K562 (cell line): ENCODE results near the gene VRK2. TPM values are rescaled to one million over a fixed set of nuclear protein-coding genes. Genes with fewer than 3 reads are reported as not detected.

Experiments used
- ATAC-seq: fragments of 200-7000 bp; cut with Tn5 transposase; 3 replicates; pipeline ENCODE4 v1.9.1; 2020; ENCODE audit warnings: moderate library complexity
- BruUV-seq: library from RNA; stranded (reverse); fragments of 400-500 nt; replicated peaks from 2 replicates; lab custom pipeline; 2021; lab: Mats Ljungman, UMichigan
- CTCF ChIA-PET: fragments of 300-600 bp; formaldehyde crosslinking; extraction: SDS; loops from one replicate; lab custom pipeline; 2021; ENCODE audit warnings: low intra/inter-chr PET ratio; lab: Yijun Ruan, JAX
- POLR2A ChIA-PET: fragments of 300-600, 350-650 bp; sonication (Branson Sonifier 250); formaldehyde crosslinking; extraction: SDS; loops from one replicate; lab custom pipeline; 2021; ENCODE audit warnings: antibody characterized with exemption, inconsistent platforms; lab: Yijun Ruan, JAX
- DNase-seq, 4 experiments: peaks; one replicate each; pipeline versions ENCODE4 v3.0.0 to v3.0.0-alpha.2; 2011 to 2018; ENCODE audit warnings: low spot score in 3 of 4, mixed read lengths in 3 of 4; ENCODE audit errors: extremely low read depth in 1 of 4
- FAIRE-seq: peaks from 2 replicates; lab custom pipeline; 2011; peaks lifted over from hg19 to GRCh38; lab: Jason Lieb, UNC
- H2AFZ ChIP-seq: 2 replicates; pipeline ENCODE4 v1.6.0; 2011; ENCODE audit warnings: low read depth, low read length, control low read depth, inconsistent platforms
- H3K27ac ChIP-seq: fragments of 200-600 bp; 3 replicates; pipeline ENCODE4 v1.8.0; 2011; ENCODE audit warnings: low read depth, mild to moderate bottlenecking, control low read depth, inconsistent platforms, low read length, moderate library complexity, mixed read lengths; ENCODE audit errors: extremely low read depth
- H3K27me3 ChIP-seq, 2 experiments: fragments of 300-600 bp in 1 of 2; 2 replicates in 1 of 2; 3 replicates in 1 of 2; pipeline versions ENCODE4 v1.6.0 to v1.8.0; 2011; ENCODE audit warnings: inconsistent platforms in 2 of 2, low read length in 2 of 2, mild to moderate bottlenecking in 1 of 2, mixed read lengths in 1 of 2, moderate library complexity in 1 of 2; ENCODE audit not compliant: control insufficient read depth in 2 of 2, insufficient read depth in 2 of 2
- H3K36me3 ChIP-seq: fragments of 300-600 bp; 3 replicates; pipeline ENCODE4 v1.8.0; 2011; ENCODE audit warnings: mild to moderate bottlenecking, low read length, inconsistent platforms; ENCODE audit not compliant: control insufficient read depth, insufficient read depth
- H3K4me1 ChIP-seq, 2 experiments: fragments of 200-600 bp in 1 of 2; replicated peaks in 1 of 2; 2 replicates in 1 of 2; 3 replicates in 1 of 2; pipeline versions ENCODE4 v1.5.1 to v1.8.0; 2011; ENCODE audit warnings: inconsistent platforms in 2 of 2, low read length in 2 of 2, mild to moderate bottlenecking in 1 of 2, mixed read lengths in 1 of 2, moderate library complexity in 1 of 2; ENCODE audit not compliant: control insufficient read depth in 2 of 2, insufficient read depth in 2 of 2
- H3K4me2 ChIP-seq: 2 replicates; pipeline ENCODE4 v1.6.1; 2011; ENCODE audit warnings: low read length, control low read depth, inconsistent platforms, mixed read lengths; ENCODE audit not compliant: insufficient read depth
- H3K4me3 ChIP-seq: fragments of 200-600 bp; sonication (generic), shearing (Covaris generic); 2 replicates; pipeline ENCODE4 v1.5.1; 2016; ENCODE audit warnings: control low read depth, inconsistent platforms
- H3K79me2 ChIP-seq: fragments of 200-600 bp; 3 replicates; pipeline ENCODE4 v1.8.0; 2011; ENCODE audit warnings: low read length, inconsistent platforms; ENCODE audit not compliant: control insufficient read depth, insufficient read depth
- H3K9ac ChIP-seq, 2 experiments: 2 replicates each; pipeline versions ENCODE4 v1.6.0 to v1.6.1; 2011; ENCODE audit warnings: low read depth in 2 of 2, low read length in 2 of 2, control low read depth in 1 of 2, inconsistent platforms in 1 of 2, mild to moderate bottlenecking in 1 of 2, mixed read lengths in 1 of 2; ENCODE audit not compliant: insufficient read depth in 1 of 2
- H3K9me1 ChIP-seq: one replicate; pipeline ENCODE4 v1.6.0; 2011; ENCODE audit warnings: inconsistent platforms, mild to moderate bottlenecking, low read length, moderate library complexity; ENCODE audit not compliant: control insufficient read depth, insufficient read depth
- H3K9me3 ChIP-seq: replicated peaks from 2 replicates; pipeline ENCODE4 v1.5.1; 2011; ENCODE audit warnings: low read depth, low read length, inconsistent platforms; ENCODE audit not compliant: control insufficient read depth, insufficient read depth
- H4K20me1 ChIP-seq: replicated peaks from 2 replicates; pipeline ENCODE4 v1.6.1; 2011; ENCODE audit warnings: low read length, inconsistent platforms, mixed read lengths; ENCODE audit not compliant: control insufficient read depth, insufficient read depth
- CBFA2T3 ChIP-seq: fragments of 450-650 bp; IDR thresholded peaks from 2 replicates; pipeline ENCODE4 v1.6.1; 2017
- E2F1 ChIP-seq: sonication (generic); formaldehyde crosslinking; IDR thresholded peaks from 2 replicates; pipeline ENCODE4 v1.8.1; 2023; ENCODE audit warnings: mild to moderate bottlenecking, missing genetic modification reagents, moderate library complexity
- E2F8 ChIP-seq: fragments of 450-650 bp; IDR thresholded peaks from 2 replicates; pipeline ENCODE4 v1.7.1; 2018; ENCODE audit warnings: mild to moderate bottlenecking, low read depth; ENCODE audit not compliant: partially characterized antibody
- EP300 ChIP-seq: IDR thresholded peaks from 2 replicates; pipeline ENCODE4 v1.6.1; 2012; ENCODE audit warnings: low read length, improper control_type of control experiment
- SIX5 ChIP-seq, 2 experiments: IDR thresholded peaks; 2 replicates each; pipeline ENCODE4 v1.6.1; 2011; ENCODE audit warnings: low read length in 2 of 2, borderline replicate concordance in 1 of 2, low read depth in 1 of 2, mild to moderate bottlenecking in 1 of 2, moderate library complexity in 1 of 2; ENCODE audit not compliant: insufficient read depth in 1 of 2
- SMAD3 ChIP-seq: fragments of 450-650 bp; formaldehyde crosslinking; conservative IDR thresholded peaks from 2 replicates; pipeline ENCODE4 v1.4.0; 2020; ENCODE audit warnings: mild to moderate bottlenecking
- SOX6 ChIP-seq: fragments of 450-650 bp; IDR thresholded peaks from 2 replicates; pipeline ENCODE4 v1.6.1; 2014; ENCODE audit warnings: mild to moderate bottlenecking
- SUPT5H ChIP-seq: fragments of 450-650 bp; IDR thresholded peaks from 2 replicates; pipeline ENCODE4 v1.6.1; 2016
- ZNF134 ChIP-seq: fragments of 250-450 bp; sonication (Bioruptor Pico); conservative IDR thresholded peaks from 2 replicates; pipeline ENCODE4 v1.4.0; 2020
- WGBS: fragments of 100-300 bp; shearing (Covaris generic); methylation state at CpG from one replicate; pipeline ENCODE4 v1.1.6; 2016; ENCODE audit warnings: low coverage, mixed read lengths; ENCODE audit not compliant: insufficient coverage; ENCODE audit errors: missing lambda C conversion rate; 5-methylcytosine and 5-hydroxymethylcytosine counted together
- in situ Hi-C: fragments of 300-500 bp; cut with MboI; formaldehyde crosslinking; loops from 4 replicates; pipeline ENCODE4 v1.15.0; 2018; ENCODE audit warnings: inconsistent platforms, mixed read lengths
- intact Hi-C: fragments of 100-400 bp; cut with micrococcal nuclease; formaldehyde crosslinking; loops from 2 replicates; pipeline ENCODE4 v1.14.2; 2022
- polyA plus RNA-seq, 8 experiments: library from polyadenylated mRNA; depleted of rRNA in 4 of 8; stranded (reverse) in 5 of 8; unstranded in 3 of 8; fragments of >200 nt; fragmentation: Nextera tagmentation in 2 of 8; fragmentation: Illumina TruSeq in 1 of 8; extraction: Ambion mirVana in 2 of 8; extraction: Trizol in 1 of 8; gene quantifications; 2 replicates each; pipeline versions ENCODE4 v1.2.1 to v1.2.3, GENCODE V29; 2011 to 2014; ENCODE audit warnings: inconsistent platforms in 1 of 8, missing spikeins in 1 of 8
- total RNA-seq, 7 experiments: library from RNA; depleted of rRNA in 6 of 7; stranded (reverse); fragments of >200 nt in 6 of 7; fragmentation: Illumina TruSeq in 2 of 7; extraction: Trizol in 2 of 7; gene quantifications; 2 replicates each; pipeline versions ENCODE4 v1.2.1 to v1.2.3, GENCODE V29; 2011 to 2021; ENCODE audit warnings: low replicate concordance in 1 of 7

The VRK2 gene
- total and polyA plus RNA-seq, 9 of the 15 experiments (the other 6 are each of a cell fraction or from before 2014, with no cell fraction given), result 22.6 to 49.2 (median 36.2) TPM

GRCh38 chr2:58073751-58074150, 27.1 kb downstream of the VRK2 start:
- H3K4me1 ChIP-seq, result no peaks in the 10 kb centered on the region
- DNase-seq (no peak), FAIRE-seq (no peak), ATAC-seq (no peak)
- no peaks in the 10 kb centered on the region for H3K9me1 ChIP-seq
- peaks cover 36% of the 10 kb centered on the region for H3K79me2 ChIP-seq
- in situ Hi-C loops, result no loop called here
- H3K4me2 ChIP-seq, result no peak overlapping the region
- H3K4me3 ChIP-seq, result no peak overlapping the region
- POLR2A ChIA-PET, result no interaction called here
- TF ChIP-seq ZNF134 (CRISPR knock-in tag) (0 out of 2 replicates have a peak, but pooled peaks have one; percentile 20), CBFA2T3 (peak; percentile 40; the same call in 1 of the 2 replicates), EP300 (no peak), SIX5 (IDR thresholded peaks at IDR 0.05; ENCODE audit: borderline replicate concordance in 1 of 2, insufficient read depth in 1 of 2, low read depth in 1 of 2, low read length in 2 of 2) (no peak)
- H3K9me3 ChIP-seq, result no peaks in the 10 kb centered on the region
- H3K27me3 ChIP-seq, result no peaks in the 10 kb centered on the region
- BruUV-seq, result no TSS peak
- no peak overlapping the region for H3K9ac ChIP-seq
- peaks cover 3% of the 10 kb centered on the region for H3K36me3 ChIP-seq
- no peaks in the 10 kb centered on the region for H4K20me1 ChIP-seq
- intact Hi-C loops, result no loop called here
- H3K27ac ChIP-seq, result no peak overlapping the region
- no peak overlapping the region for H2AFZ ChIP-seq
- WGBS, result 59% methylated on average over 3 of the region's 3 CpGs
- CTCF ChIA-PET, result no interaction called here

GRCh38 chr2:58081000-58081399, 34.4 kb downstream of the VRK2 start:
- FAIRE-seq (peak; percentile 29), DNase-seq (no peak), ATAC-seq (no peak)
- no peak overlapping the region for H3K27ac ChIP-seq
- peaks cover 14% of the 10 kb centered on the region; the same call in 2 of the 3 replicates for H3K79me2 ChIP-seq
- no peak overlapping the region for H2AFZ ChIP-seq
- in situ Hi-C loops, result no loop called here
- intact Hi-C loops, result no loop called here
- no peak overlapping the region for H3K9ac ChIP-seq
- no peak overlapping the region for H3K4me3 ChIP-seq
- H3K27me3 ChIP-seq, result no peaks in the 10 kb centered on the region
- BruUV-seq, result no TSS peak
- H3K4me2 ChIP-seq, result no peak overlapping the region
- no peaks in the 10 kb centered on the region; the same call in 2 of the 3 replicates for H3K36me3 ChIP-seq
- H3K9me1 ChIP-seq, result no peaks in the 10 kb centered on the region
- no peaks in the 10 kb centered on the region for H4K20me1 ChIP-seq
- ChIA-PET CTCF (no interaction called here), POLR2A (interaction anchor here (1.3 kb wide), 1 partner anchor 20 kb away, joined by 3 read pairs; no protein-coding TSS in a partner anchor)
- no peak for TF ChIP-seq SMAD3 (CRISPR knock-in tag)
- TF ChIP-seq E2F1 (CRISPR knock-in tag), result no peak
- no peak for TF ChIP-seq SOX6
- TF ChIP-seq E2F8, result no peak
- no peak for TF ChIP-seq SUPT5H
- H3K4me1 ChIP-seq, result no peaks in the 10 kb centered on the region
- no peaks in the 10 kb centered on the region for H3K9me3 ChIP-seq
